ENCODE data around the gene PPP1R1C.

PPP1R1C gene

DNA sequence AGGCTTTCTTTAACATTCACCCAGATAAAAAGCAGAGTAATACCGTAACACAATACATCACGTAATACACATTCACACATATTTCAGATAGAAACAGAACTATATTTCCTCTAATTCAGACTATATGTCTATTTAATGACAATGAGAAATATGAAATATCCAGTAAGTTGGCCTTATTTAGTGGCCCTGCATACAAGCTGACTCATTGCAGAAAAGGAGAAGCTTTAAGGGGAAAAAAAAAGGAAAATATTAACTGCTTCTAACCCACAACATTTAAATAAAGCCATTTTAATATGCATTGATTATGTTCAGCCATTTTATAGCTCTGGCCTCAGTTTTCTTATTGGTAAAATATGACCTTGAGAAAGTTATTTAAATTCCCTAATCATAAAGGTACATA lies 94.8 kb downstream of the PPP1R1C start:
- TF ChIP-seq, protein P1, sequence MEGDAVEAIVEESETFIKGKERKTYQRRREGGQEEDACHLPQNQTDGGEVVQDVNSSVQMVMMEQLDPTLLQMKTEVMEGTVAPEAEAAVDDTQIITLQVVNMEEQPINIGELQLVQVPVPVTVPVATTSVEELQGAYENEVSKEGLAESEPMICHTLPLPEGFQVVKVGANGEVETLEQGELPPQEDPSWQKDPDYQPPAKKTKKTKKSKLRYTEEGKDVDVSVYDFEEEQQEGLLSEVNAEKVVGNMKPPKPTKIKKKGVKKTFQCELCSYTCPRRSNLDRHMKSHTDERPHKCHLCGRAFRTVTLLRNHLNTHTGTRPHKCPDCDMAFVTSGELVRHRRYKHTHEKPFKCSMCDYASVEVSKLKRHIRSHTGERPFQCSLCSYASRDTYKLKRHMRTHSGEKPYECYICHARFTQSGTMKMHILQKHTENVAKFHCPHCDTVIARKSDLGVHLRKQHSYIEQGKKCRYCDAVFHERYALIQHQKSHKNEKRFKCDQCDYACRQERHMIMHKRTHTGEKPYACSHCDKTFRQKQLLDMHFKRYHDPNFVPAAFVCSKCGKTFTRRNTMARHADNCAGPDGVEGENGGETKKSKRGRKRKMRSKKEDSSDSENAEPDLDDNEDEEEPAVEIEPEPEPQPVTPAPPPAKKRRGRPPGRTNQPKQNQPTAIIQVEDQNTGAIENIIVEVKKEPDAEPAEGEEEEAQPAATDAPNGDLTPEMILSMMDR (IDR thresholded peaks at IDR 0.05; ENCODE audit: insufficient read depth, low read depth, low read length, missing control alignments) = no peak
- H3K4me3 ChIP-seq (ENCODE audit: low read length) = no peak overlapping the region
- DNase-seq (ENCODE audit: low read depth) = no peak

DNA sequence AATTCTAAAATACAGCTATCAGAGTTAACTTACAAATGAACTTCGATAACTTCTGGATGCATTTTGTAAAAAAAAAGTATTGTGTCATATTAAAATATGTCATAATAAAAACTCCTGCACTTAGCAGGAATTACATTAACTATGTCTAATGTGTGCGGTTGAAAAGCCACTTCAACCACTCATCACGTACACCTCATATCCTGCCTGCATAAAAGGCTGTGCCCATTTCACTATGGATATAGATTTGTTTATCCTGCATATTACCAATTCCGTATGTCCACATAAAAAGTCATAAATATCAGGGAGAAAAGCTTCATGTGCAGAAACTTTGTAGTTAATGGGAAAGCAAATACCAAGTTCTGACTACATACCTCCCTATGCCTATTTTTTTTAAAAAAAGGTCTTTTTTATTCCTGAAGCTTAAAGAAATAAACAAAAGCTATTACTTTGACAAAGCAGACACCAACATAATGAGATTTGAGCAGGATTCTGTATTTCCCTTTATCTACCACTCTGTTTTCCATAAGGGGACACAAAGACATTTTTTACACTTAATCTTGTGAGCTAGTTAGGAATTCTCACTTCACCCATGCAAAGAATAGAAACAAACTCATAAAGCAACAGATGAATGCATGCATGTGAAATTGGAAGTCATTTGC lies 96.1 kb downstream of the PPP1R1C start:
- DNase-seq (ENCODE audit: low read depth) = peak; percentile 4
- TF ChIP-seq, protein P1 (IDR thresholded peaks at IDR 0.05; ENCODE audit: insufficient read depth, low read depth, low read length, missing control alignments) = no peak
- H3K4me3 ChIP-seq (ENCODE audit: low read length) = no peak overlapping the region

DNA sequence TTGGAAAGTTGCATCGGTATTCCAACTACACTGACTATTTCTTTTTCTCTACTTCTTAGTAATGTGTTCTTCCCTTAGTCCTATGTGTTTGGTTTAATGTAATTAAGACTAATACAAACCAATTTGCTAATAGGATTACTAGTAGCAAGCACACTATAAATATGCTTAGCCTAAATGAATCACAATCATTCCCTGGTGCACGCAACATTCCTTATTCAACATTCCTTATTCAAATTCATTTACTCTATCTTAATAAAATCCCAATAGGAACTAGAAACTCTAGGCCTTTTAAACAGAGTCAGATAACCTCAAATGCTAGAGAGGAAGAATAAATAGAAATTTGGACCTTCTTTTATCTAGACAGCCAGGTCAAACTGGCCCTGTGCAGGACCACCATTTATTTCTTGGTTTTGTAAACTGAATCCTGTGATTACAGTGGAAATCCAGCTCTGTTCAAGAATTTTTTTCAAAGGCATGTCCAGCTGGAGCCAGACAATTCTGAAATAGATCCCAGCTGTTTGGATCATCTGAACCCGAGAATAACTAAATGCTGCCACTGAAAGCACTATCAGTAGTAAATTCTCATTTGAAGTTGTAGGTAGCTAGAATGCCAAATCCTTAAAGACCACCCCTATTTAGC lies 103.1 kb downstream of the PPP1R1C start:
- no peak overlapping the region for H3K4me3 ChIP-seq (ENCODE audit: low read length)
- DNase-seq (ENCODE audit: low read depth) = no peak
- TF ChIP-seq, protein P1 (IDR thresholded peaks at IDR 0.05; ENCODE audit: insufficient read depth, low read depth, low read length, missing control alignments) = no peak

DNA sequence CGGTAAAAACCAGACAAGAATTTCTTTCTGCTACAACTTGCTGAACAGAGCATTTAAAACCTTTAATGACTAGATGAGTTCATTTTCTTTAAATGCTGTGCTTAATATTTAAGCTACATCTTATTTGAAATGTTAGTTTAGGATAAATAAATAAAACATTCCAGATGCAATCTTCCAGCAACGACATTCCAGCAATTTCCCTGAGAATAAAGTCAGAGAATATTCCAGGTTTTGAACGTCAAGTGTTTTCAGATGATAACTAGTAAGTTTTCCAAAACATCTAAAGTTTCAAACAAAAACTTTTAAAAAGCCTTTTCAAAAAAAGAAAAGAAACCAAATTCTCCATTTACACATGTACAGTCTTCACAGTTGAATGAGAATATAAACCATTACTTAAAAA lies 104.8 kb downstream of the PPP1R1C start:
- TF ChIP-seq, protein P1 (IDR thresholded peaks at IDR 0.05; ENCODE audit: insufficient read depth, low read depth, low read length, missing control alignments) = no peak
- no peak overlapping the region for H3K4me3 ChIP-seq (ENCODE audit: low read length)
- DNase-seq (ENCODE audit: low read depth) = no peak

DNA sequence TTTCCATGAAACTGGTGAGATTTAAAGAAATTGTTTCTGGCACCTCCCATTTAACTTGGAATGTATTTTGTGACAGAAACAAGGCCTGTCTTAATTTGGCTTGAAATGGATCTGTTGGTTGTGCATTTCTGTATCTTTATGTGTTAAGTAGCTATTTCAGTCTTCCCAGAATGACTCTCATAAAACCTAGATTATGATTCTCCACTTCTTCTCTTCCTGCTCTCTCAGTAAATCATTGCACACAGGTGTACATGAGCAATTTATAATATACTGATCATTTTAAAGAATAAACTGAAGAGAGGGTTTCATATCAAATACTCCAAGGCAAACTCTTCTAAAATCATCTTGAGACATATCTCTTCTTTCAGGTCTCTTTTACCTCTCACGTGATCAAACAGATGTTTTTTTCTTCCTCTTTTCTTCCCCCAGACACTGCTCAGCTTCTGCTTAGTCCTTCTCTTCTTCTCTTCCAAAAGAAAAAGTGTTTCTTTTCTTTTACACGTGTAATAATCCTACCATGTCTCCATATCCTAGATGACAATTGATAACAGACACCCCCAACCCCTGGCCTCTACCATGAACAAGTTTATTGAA lies 112.0 kb downstream of the PPP1R1C start:
- no peak overlapping the region for H3K4me3 ChIP-seq (ENCODE audit: low read length)
- no peak for DNase-seq (ENCODE audit: low read depth)
- TF ChIP-seq, protein P1 (IDR thresholded peaks at IDR 0.05; ENCODE audit: insufficient read depth, low read depth, low read length, missing control alignments) = no peak

DNA sequence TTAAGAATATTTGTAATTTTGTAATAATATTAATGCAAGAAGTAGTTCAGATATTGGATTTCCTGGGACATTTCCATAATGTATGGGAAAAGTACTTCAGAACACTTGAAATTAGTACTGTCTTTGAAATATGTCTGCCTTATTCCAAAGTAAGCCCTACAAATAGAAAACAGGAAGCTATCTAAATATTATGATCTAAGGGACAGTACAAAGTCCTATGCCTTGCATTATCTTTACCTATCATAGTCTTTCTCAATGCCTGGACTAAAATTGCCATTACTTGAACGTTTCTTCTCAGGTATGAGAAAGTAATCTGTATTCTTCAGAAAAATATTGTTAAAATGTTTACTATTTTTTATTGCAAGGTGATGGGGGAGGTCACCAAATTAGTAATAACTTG lies 113.0 kb downstream of the PPP1R1C start:
- no peak for DNase-seq (ENCODE audit: low read depth)
- H3K4me3 ChIP-seq (ENCODE audit: low read length) = no peak overlapping the region
- TF ChIP-seq, protein P1 (IDR thresholded peaks at IDR 0.05; ENCODE audit: insufficient read depth, low read depth, low read length, missing control alignments) = no peak

Data from epithelial cell of esophagus (primary cell).